K562 (cell line): ENCODE results near the gene CREB3L4. TPM values are rescaled to one million over a fixed set of nuclear protein-coding genes. Genes with fewer than 3 reads are reported as not detected.
A peak's percentile ranks its signal among the peaks of the same experiment; 100 is the strongest.

Source experiments
- CAMTA2 ChIP-seq: fragments of 250-450 bp; sonication (Bioruptor Pico); conservative IDR thresholded peaks from 2 replicates; pipeline ENCODE4 v1.5.1; 2022
- CHD2 ChIP-seq: IDR thresholded peaks from 2 replicates; pipeline ENCODE4 v1.6.1; 2011; ENCODE audit warnings: low read depth, low read length
- CTCF ChIP-seq, 3 experiments: IDR thresholded peaks in 2 of 3; conservative IDR thresholded peaks in 1 of 3; 2 replicates each; pipeline ENCODE4 v1.5.1; 2011 to 2012; ENCODE audit warnings: low read length in 3 of 3, mild to moderate bottlenecking in 3 of 3, control low read depth in 2 of 3, improper control_type of control experiment in 1 of 3, inconsistent platforms in 1 of 3, low read depth in 1 of 3, mixed read lengths in 1 of 3, moderate library complexity in 1 of 3; ENCODE audit not compliant: insufficient read depth in 2 of 3
- CXXC5 ChIP-seq: fragments of 250-450 bp; sonication (Bioruptor Pico); IDR thresholded peaks from 2 replicates; pipeline ENCODE4 v1.8.0; 2022; ENCODE audit warnings: inconsistent platforms, mild to moderate bottlenecking, moderate library complexity
- E2F8 ChIP-seq: fragments of 450-650 bp; IDR thresholded peaks from 2 replicates; pipeline ENCODE4 v1.7.1; 2018; ENCODE audit warnings: mild to moderate bottlenecking, low read depth; ENCODE audit not compliant: partially characterized antibody
- ELF2 ChIP-seq: fragments of 250-450 bp; sonication (Bioruptor Pico); IDR thresholded peaks from 2 replicates; pipeline ENCODE4 v1.5.0; 2021; ENCODE audit warnings: mild to moderate bottlenecking
- ETV5 ChIP-seq: sonication (generic); formaldehyde crosslinking; IDR thresholded peaks from 2 replicates; pipeline ENCODE4 v1.4.0; 2020; ENCODE audit warnings: low read depth, mild to moderate bottlenecking, missing genetic modification reagents
- FOXK2 ChIP-seq, 2 experiments: fragments of 450-650 bp; IDR thresholded peaks in 1 of 2; conservative IDR thresholded peaks in 1 of 2; 2 replicates each; pipeline ENCODE4 v1.6.1; 2016; ENCODE audit warnings: low read depth in 2 of 2, mild to moderate bottlenecking in 1 of 2
- HNRNPLL ChIP-seq: fragments of 200-400 bp; formaldehyde crosslinking; IDR thresholded peaks from 2 replicates; pipeline ENCODE4 v1.6.1; 2017; ENCODE audit warnings: low read length, low read depth, mild to moderate bottlenecking; ENCODE audit not compliant: poor library complexity, severe bottlenecking
- NFATC3 ChIP-seq: fragments of 450-650 bp; IDR thresholded peaks from 2 replicates; pipeline ENCODE4 v1.6.1; 2017; ENCODE audit warnings: mild to moderate bottlenecking
- NR2C1 ChIP-seq, 2 experiments: fragments of 450-650 bp; IDR thresholded peaks; 2 replicates each; pipeline ENCODE4 v1.6.1; 2017; ENCODE audit warnings: mild to moderate bottlenecking in 2 of 2, antibody characterized with exemption in 1 of 2, inconsistent platforms in 1 of 2, missing compliant biosample characterization in 1 of 2, missing genetic modification characterization in 1 of 2
- OTX1 ChIP-seq: fragments of 450-650 bp; formaldehyde crosslinking; IDR thresholded peaks from 2 replicates; pipeline ENCODE4 v1.4.0; 2022; ENCODE audit warnings: mild to moderate bottlenecking
- POLR2G ChIP-seq: fragments of 200-400 bp; formaldehyde crosslinking; IDR thresholded peaks from 2 replicates; pipeline ENCODE4 v1.6.1; 2017; ENCODE audit warnings: low read depth, mild to moderate bottlenecking, antibody characterized with exemption, low read length, moderate library complexity
- PURB ChIP-seq: sonication (generic); formaldehyde crosslinking; IDR thresholded peaks from 2 replicates; pipeline ENCODE4 v1.9.0; 2021; ENCODE audit warnings: low read depth, mild to moderate bottlenecking, missing genetic modification reagents
- SMARCE1 ChIP-seq: fragments of 450-650 bp; IDR thresholded peaks from 2 replicates; pipeline ENCODE4 v1.7.1; 2016; ENCODE audit warnings: mild to moderate bottlenecking
- SNIP1 ChIP-seq: fragments of 450-650 bp; IDR thresholded peaks from 2 replicates; pipeline ENCODE4 v1.7.1; 2017; ENCODE audit warnings: low read depth, mild to moderate bottlenecking
- ZNF197 ChIP-seq: fragments of 200-800 bp; sonication (Bioruptor generic); IDR thresholded peaks from 2 replicates; pipeline ENCODE4 v1.6.1; 2016; ENCODE audit warnings: low read depth, missing genetic modification characterization, missing compliant biosample characterization
- ZNF592 ChIP-seq: fragments of 450-650 bp; IDR thresholded peaks from 2 replicates; pipeline ENCODE4 v1.6.1; 2017; ENCODE audit warnings: antibody characterized with exemption, mild to moderate bottlenecking
- polyA plus RNA-seq, 8 experiments: library from polyadenylated mRNA; depleted of rRNA in 4 of 8; stranded (reverse) in 5 of 8; unstranded in 3 of 8; fragments of >200 nt; fragmentation: Nextera tagmentation in 2 of 8; fragmentation: Illumina TruSeq in 1 of 8; extraction: Ambion mirVana in 2 of 8; extraction: Trizol in 1 of 8; gene quantifications; 2 replicates each; pipeline versions ENCODE4 v1.2.1 to v1.2.3, GENCODE V29; 2011 to 2014; ENCODE audit warnings: inconsistent platforms in 1 of 8, missing spikeins in 1 of 8
- total RNA-seq, 7 experiments: library from RNA; depleted of rRNA in 6 of 7; stranded (reverse); fragments of >200 nt in 6 of 7; fragmentation: Illumina TruSeq in 2 of 7; extraction: Trizol in 2 of 7; gene quantifications; 2 replicates each; pipeline versions ENCODE4 v1.2.1 to v1.2.3, GENCODE V29; 2011 to 2021; ENCODE audit warnings: low replicate concordance in 1 of 7

The CREB3L4 gene
- total and polyA plus RNA-seq, 9 of the 15 experiments (the other 6 are each of a cell fraction or from before 2014, with no cell fraction given) = 9.9 to 18.6 (median 13.9) TPM

- TF ChIP-seq ZNF592 = peak; percentile 93
- TF ChIP-seq FOXK2 (conservative IDR thresholded peaks at IDR 0.05 in 1 of 2, IDR thresholded peaks at IDR 0.05 in 1 of 2; ENCODE audit: low read depth in 2 of 2) = peak; percentile 90 to 92
- peak; percentile 89 for TF ChIP-seq POLR2G
- TF ChIP-seq CHD2 = peak; percentile 27; the same call in 1 of the 2 replicates
- peak; percentile 85 for TF ChIP-seq OTX1 (CRISPR knock-in tag)
- TF ChIP-seq CTCF (IDR thresholded peaks at IDR 0.05 in 2 of 3, conservative IDR thresholded peaks at IDR 0.05 in 1 of 3; ENCODE audit: insufficient read depth in 2 of 3, low read depth in 1 of 3, low read length in 3 of 3) = peak in 1 of 3 experiments; percentile 8; a peak in 1 of 6 replicates
- 0 out of 2 replicates have a peak, but pooled peaks have one; percentile 17 for TF ChIP-seq CAMTA2 (CRISPR knock-in tag)
- peak; percentile 66 for TF ChIP-seq E2F8
- peak; percentile 95 for TF ChIP-seq ETV5
- peak; percentile 98 for TF ChIP-seq ZNF197 (CRISPR knock-in tag)
- 0 out of 2 replicates have a peak, but pooled peaks have one; percentile 55 for TF ChIP-seq SMARCE1
- TF ChIP-seq SNIP1 = peak; percentile 43; the same call in 1 of the 2 replicates
- peak; percentile 95 for TF ChIP-seq ELF2 (CRISPR knock-in tag)
- peak; percentile 58 for TF ChIP-seq HNRNPLL
- TF ChIP-seq NR2C1 (IDR thresholded peaks at IDR 0.05) = peak; percentile 98
- peak; percentile 99 for TF ChIP-seq NR2C1 (tag; IDR thresholded peaks at IDR 0.05)
- no peak for TF ChIP-seq NFATC3
- no peak for TF ChIP-seq PURB
- TF ChIP-seq CXXC5 (CRISPR knock-in tag) = peak; percentile 76
Observed at GRCh38 chr1:153958111-153958960, 9.4 kb upstream of the CREB3L4 start, which contains the start of gene CRTC2 (continued).
